ENCODE data around the gene LOXL3. TPM values are rescaled to one million over a fixed set of nuclear protein-coding genes. Genes with fewer than 3 reads are reported as not detected.

The LOXL3 gene
- total and polyA plus RNA-seq, 2 donors (not counting 1 experiment from before 2014, with no cell fraction given) = 0.97 to 1.2 TPM

DNA sequence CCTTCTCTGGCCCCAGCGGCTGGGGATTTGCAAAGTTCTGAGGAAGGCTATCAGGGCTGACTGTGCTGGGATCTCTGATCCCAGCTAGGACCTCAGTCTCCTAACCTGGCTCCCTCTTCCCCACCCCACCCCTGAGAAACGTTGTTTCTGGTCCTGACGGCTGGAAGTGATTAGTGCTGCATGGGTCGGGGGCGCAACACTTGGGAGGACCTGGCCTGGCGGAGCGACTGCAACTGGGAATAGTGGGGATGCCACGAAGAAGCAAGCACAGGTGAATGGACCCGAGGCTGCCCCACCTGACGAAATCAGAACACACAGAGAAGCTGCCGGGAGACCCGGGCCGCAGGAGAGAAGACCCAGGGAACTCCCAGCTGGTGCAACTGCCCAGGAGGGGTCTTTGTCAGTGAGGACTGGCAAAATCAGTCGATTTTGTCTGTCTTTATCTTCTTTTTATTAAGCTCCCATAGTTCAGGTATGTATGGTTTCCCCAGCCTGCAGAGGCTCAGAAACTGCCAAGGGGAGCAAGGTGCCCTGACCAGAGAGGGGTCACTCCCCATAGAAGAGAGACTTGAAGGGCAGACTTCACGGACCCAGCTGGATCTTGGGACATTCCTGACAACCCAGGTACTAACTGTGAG lies 53.7 kb downstream of the LOXL3 start:
- DNase-seq (no peak), ATAC-seq (ENCODE audit: low read depth) (no peak)
- peak overlapping the region; percentile 60 for H3K4me3 Mint-ChIP-seq
- H3K27me3 ChIP-seq (replicated peaks in 1 of 4; ENCODE audit: control extremely low read depth in 1 of 4, control insufficient read depth in 3 of 4, insufficient read depth in 4 of 4, low read length in 3 of 4) = peaks cover 0 to 79% (median 38%) of the 10 kb centered on the region in 4 experiments
- peaks cover 0 to 31% (median 0%) of the 10 kb centered on the region in 3 donors for H3K9me3 ChIP-seq (ENCODE audit: control extremely low read depth in 1 of 3, control insufficient read depth in 2 of 3, insufficient read depth in 1 of 3, low read length in 2 of 3)
- peaks cover 63% of the 10 kb centered on the region for H3K27me3 Mint-ChIP-seq
- CTCF ChIA-PET = interaction anchor here (0.6 to 3.0 kb wide), 5 partner anchors 13 to 87 kb away, joined by 3 to 16 read pairs (median 7); partner anchors contain the start of genes CCDC142 and TTC31
- WGBS (ENCODE audit: insufficient coverage) = 52% methylated on average over 11 of the region's 15 CpGs
- H3K4me2 ChIP-seq (replicated peaks; ENCODE audit: low read depth, low read length, poor library complexity, severe bottlenecking) = peak overlapping the region; percentile 91
- peaks cover 58% of the 10 kb centered on the region for H3K4me1 Mint-ChIP-seq
- TF ChIP-seq, protein P1, sequence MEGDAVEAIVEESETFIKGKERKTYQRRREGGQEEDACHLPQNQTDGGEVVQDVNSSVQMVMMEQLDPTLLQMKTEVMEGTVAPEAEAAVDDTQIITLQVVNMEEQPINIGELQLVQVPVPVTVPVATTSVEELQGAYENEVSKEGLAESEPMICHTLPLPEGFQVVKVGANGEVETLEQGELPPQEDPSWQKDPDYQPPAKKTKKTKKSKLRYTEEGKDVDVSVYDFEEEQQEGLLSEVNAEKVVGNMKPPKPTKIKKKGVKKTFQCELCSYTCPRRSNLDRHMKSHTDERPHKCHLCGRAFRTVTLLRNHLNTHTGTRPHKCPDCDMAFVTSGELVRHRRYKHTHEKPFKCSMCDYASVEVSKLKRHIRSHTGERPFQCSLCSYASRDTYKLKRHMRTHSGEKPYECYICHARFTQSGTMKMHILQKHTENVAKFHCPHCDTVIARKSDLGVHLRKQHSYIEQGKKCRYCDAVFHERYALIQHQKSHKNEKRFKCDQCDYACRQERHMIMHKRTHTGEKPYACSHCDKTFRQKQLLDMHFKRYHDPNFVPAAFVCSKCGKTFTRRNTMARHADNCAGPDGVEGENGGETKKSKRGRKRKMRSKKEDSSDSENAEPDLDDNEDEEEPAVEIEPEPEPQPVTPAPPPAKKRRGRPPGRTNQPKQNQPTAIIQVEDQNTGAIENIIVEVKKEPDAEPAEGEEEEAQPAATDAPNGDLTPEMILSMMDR (IDR thresholded peaks at IDR 0.05) = no peak
- no peak for TF ChIP-seq EZH2 (IDR thresholded peaks at IDR 0.05; ENCODE audit: borderline replicate concordance, insufficient read depth, low read depth, low read length, poor library complexity, severe bottlenecking)
- H3K4me1 ChIP-seq (ENCODE audit: control insufficient read depth in 2 of 2, insufficient read depth in 2 of 2, low read length in 2 of 2) = peaks cover 49 to 54% of the 10 kb centered on the region in 2 donors
- no peaks in the 10 kb centered on the region for H3K79me2 ChIP-seq (ENCODE audit: control insufficient read depth, insufficient read depth, low read length)
- no peak overlapping the region for H3K27ac Mint-ChIP-seq
- POLR2A ChIA-PET = interaction anchor here (0.6 to 1.5 kb wide), 3 partner anchors 17 to 124 kb away, joined by 3 to 8 read pairs (median 3); partner anchors contain the start of genes CCDC142 and TTC31
- H3K4me3 ChIP-seq (ENCODE audit: control extremely low read depth in 1 of 5, extremely low read depth in 1 of 5, insufficient read depth in 1 of 5, low read depth in 2 of 5, low read length in 4 of 5) = no peak overlapping the region
- H3K27ac ChIP-seq (ENCODE audit: low read length in 2 of 2) = no peak overlapping the region
- H2AFZ ChIP-seq (ENCODE audit: insufficient read depth, low read depth, low read length, poor library complexity, severe bottlenecking) = no peak overlapping the region
- no peaks in the 10 kb centered on the region for H3K9me3 Mint-ChIP-seq (ENCODE audit: insufficient read depth)
- peaks cover 0 to 2% of the 10 kb centered on the region in 2 experiments for H3K36me3 ChIP-seq (replicated peaks in 1 of 2; ENCODE audit: control extremely low read depth in 1 of 2, control insufficient read depth in 1 of 2, extremely low read depth in 1 of 2, insufficient read depth in 2 of 2, low read length in 1 of 2)
- H3K9ac ChIP-seq (ENCODE audit: low read length) = no peak overlapping the region
- H4K20me1 ChIP-seq (ENCODE audit: control insufficient read depth, insufficient read depth, low read length, poor library complexity, severe bottlenecking) = no peaks in the 10 kb centered on the region
- intact Hi-C loops (cut with micrococcal nuclease) = loop anchor here (5.0 kb wide), 1 partner anchor 32 kb away; no protein-coding TSS in a partner anchor
